GM18909 (cell line): Measurements from ENCODE around the gene GRIA3.
"Not testable (repeated sequence)": the region's sequence is repeated elsewhere in the genome, so short reads cannot be mapped to it uniquely, and the experiment has no call there.

Experiments
- ATAC-seq: cut with Tn5 transposase; IDR thresholded peaks from one replicate; pipeline ENCODE4 v1.9.1; 2021; ENCODE audit warnings: mild to moderate bottlenecking; ENCODE audit not compliant: unreplicated experiment, poor library complexity

The GRIA3 gene

GRCh38 chrX:123337886-123338639 is 154.0 kb downstream of the GRIA3 start:
- no peak for ATAC-seq

GRCh38 chrX:123339221-123339905 is 155.3 kb downstream of the GRIA3 start:
- ATAC-seq, result peak; percentile 54

GRCh38 chrX:123340696-123341095 is 156.6 kb downstream of the GRIA3 start:
- no peak for ATAC-seq

DNA sequence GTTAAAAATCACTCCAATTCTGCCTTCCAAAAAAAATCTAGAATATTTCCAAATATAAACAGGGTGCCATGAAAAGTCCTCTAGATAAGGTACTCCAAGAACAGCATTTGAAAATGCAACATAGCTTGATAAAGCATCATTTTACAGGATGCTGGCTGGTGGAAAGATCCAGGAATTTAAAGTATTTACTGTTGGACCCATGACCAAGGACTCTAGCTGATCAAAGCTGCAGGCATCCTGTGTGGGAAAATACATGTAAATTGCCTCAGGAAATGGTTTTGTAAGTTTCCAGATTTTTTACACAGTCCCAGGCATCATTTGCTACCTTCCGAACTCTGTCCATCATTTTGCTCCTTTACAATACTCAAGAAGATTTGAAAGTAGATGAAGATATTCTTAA is 164.4 kb downstream of the GRIA3 start:
- no peak for ATAC-seq

GRCh38 chrX:123350226-123350625 is 166.1 kb downstream of the GRIA3 start:
- ATAC-seq, result no peak

GRCh38 chrX:123357941-123358340 is 173.9 kb downstream of the GRIA3 start:
- ATAC-seq, result peak; percentile 99

DNA sequence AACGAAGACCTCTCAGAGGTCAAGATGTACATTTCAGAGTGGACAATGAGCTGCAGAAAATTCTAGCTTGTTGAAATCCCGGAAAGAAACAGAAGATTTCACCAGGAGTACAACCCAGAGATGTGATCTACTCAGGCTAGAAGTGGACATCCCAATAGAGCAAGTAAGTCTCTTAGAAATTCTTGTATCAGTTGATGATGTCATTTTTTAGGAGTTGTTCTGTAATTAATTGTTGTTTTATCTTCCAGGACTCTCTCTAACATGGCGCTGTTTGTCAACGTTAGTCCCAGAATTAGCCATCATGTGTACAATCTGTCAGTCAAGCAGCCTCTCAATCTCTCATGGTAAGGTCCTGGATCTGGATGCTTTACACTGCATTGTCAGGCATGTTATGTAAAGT is 174.4 kb downstream of the GRIA3 start:
- ATAC-seq, result peak; percentile 2

- ATAC-seq, result no peak
Measured at GRCh38 chrX:123361371-123361770, 177.3 kb downstream of the GRIA3 start.

DNA sequence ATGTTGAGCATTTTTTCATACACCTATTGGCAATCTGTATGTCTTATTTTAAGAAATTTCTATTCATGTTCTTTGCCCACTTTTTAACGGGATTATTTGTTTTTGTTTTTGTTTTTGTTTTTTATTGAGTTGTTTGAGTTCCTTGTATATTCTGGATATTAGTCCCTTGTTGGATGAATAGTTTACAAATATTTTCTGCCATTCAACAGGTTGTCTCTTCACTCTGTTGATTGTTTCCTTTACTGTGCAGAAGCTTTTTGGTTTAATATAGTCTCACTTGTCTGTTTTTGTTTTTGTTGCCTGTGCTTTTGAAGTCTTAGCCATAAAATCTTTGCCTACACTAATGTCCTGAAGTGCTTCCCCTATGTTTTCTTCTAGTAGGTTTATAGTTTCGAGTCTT is 202.1 kb downstream of the GRIA3 start:
- ATAC-seq, result not testable (repeated sequence)

GRCh38 chrX:123392921-123393320 is 208.8 kb downstream of the GRIA3 start:
- ATAC-seq, result no peak

DNA sequence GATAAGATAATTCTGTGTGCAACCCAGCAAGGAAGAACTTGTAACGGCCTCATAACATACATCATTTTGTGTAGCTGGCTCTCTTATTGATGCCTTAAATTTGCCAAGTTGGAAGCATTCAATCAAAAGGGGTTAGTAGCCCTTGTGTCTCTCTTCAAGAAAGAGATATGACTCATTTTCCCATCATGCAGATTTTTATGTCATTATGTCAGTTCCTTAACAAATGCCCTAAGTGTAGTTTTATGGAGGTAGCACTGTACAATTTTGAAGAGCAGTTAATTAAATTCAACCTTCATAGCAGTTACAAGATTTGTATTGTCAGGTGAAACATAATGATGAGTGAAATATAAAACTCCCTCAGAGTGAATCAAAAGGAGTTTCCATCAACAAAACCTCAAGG is 215.6 kb downstream of the GRIA3 start:
- ATAC-seq, result no peak

GRCh38 chrX:123405231-123405630 is 221.2 kb downstream of the GRIA3 start:
- ATAC-seq, result no peak

GRCh38 chrX:123408821-123409737 is 225.0 kb downstream of the GRIA3 start:
- ATAC-seq, result peak; percentile 41

GRCh38 chrX:123422875-123423274 is 238.8 kb downstream of the GRIA3 start:
- ATAC-seq, result peak; percentile 53

DNA sequence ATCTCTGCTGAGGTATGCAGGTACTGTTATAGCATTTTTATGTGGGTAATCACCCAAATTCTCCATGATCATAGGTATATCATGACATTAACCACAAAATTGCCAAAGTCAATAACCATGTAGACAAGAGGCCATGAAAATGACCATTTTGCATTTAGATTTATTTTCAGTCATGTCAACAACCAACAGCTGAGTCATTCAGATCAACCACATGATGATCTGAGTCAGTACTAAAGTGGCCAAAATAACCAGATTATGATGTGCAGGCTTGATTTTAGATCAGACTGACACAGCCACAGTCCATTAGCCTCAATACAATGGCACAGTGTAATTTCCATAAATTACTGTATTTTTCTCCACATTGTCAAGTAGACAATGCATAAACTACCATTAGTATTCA is 240.5 kb downstream of the GRIA3 start:
- peak; percentile 89 for ATAC-seq

DNA sequence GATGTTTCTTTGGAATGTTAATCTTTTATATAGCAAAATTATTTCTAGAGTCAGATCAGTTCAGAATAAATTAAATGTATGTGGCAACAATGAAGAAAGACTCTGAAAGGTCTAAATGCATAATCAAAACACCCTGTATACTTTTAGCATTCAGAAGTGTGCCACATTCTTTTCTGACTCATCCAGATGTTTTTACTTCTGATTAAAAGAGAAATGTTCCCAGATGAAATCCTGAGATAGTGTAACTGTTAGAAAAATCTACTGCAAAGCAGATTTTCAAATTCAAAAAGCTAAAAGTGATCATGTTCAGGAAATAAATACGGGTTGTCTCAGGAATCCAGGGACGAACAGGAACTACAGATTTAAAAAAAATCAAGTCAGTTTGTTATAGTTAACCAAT is 241.4 kb downstream of the GRIA3 start:
- ATAC-seq, result no peak

DNA sequence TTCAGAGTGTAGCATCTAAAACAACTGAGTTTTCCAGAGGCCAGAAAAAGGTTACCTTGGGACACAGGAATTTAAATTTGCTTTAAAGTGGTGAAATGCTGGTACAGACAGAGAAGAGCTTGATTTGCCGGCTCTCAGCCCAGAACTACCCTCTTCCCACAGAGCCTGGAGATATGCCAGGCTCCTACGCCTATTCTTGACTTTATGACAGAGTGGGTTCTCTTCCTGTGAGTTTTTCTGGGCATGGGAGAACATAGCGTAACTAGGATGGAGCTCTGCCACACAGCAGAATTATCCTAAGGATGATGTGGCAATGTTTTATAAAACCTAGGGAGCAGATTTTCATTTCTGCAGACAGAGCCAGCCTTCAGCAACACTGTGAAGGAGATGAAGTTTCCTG is 241.8 kb downstream of the GRIA3 start:
- ATAC-seq, result no peak

- no peak for ATAC-seq
Measured at GRCh38 chrX:123432361-123433150, 248.5 kb downstream of the GRIA3 start.

DNA sequence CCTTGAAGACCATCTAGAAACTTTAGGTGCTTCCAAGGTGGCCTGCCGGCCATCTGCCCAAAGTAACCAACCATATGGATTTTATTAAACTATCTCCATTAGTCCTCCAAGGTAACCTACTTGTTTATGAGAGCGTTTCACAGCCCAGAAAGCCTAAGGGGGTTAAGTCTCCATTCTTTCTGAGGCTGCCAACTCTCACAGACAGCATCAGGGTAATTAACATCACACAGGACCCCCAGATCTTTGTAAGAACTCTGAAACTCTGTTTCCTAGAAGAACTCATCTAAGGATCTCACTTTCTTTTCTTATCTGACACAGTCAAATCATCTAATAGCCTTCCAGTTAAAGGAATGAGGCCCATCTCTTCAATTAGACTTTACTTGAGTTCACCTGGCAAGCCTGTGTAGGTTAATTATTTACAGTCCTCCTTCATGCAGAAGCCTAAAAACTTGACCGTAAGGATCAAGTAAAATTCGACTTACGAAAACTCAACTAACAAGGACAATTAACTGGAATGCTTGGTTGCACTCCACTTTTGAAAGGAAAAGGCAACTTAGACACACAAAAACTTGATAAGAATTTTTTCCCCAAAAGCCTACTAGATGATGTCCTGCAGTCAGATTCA is 252.5 kb downstream of the GRIA3 start:
- ATAC-seq, result no peak

DNA sequence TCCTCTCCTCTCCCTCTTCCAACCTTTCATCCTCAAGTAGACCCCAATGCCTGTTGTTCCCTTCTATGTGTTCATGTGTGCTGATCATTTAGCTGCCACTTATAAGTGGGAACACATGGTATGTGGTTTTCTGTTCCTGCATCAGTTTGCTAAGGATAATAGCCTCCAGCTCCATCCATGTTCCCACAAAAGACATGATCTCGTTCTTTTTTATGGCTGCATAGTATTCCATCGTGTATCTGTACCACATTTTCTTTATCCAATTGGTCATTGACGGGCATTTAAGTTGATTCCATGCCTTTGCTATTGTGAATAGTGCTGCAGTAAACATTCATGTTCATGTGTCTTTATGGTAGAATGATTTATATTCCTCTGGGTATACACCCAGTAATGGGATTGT is 255.8 kb downstream of the GRIA3 start:
- not testable (repeated sequence) for ATAC-seq
